Stimulated activated CD4-positive, alpha-beta T cell treated with anti-CD3 and anti-CD28 coated beads, Interleukin-1b, Interleukin-23, amount 100 ng/mL, for 48 hours (primary cell): Measurements from ENCODE around the gene METTL24.
"Not testable (repeated sequence)": the region's sequence is repeated elsewhere in the genome, so short reads cannot be mapped to it uniquely, and the experiment has no call there.

Experiments
- DNase-seq: peaks from one replicate; pipeline ENCODE4 v3.0.0-alpha.2; 2020

Gene METTL24

DNA sequence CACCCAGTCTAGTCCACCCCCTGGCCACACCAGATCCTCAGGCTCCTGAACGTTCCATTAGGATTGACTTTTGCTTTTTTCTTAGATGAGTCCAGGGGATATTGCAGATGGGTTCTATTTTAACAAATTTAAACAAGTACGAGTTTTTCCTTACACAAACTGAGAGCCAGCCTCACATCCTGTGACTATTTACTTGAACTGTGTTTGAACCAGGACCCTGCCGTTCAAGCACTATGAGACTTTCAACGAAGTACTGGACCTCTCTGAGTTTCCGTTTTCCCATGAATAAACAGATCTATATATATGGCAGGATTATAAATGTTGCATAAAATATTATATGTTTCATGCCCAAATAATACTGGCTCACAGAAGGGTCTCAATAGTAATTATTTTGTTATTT lies 1.4 kb upstream of the METTL24 start:
- DNase-seq, result no peak

DNA sequence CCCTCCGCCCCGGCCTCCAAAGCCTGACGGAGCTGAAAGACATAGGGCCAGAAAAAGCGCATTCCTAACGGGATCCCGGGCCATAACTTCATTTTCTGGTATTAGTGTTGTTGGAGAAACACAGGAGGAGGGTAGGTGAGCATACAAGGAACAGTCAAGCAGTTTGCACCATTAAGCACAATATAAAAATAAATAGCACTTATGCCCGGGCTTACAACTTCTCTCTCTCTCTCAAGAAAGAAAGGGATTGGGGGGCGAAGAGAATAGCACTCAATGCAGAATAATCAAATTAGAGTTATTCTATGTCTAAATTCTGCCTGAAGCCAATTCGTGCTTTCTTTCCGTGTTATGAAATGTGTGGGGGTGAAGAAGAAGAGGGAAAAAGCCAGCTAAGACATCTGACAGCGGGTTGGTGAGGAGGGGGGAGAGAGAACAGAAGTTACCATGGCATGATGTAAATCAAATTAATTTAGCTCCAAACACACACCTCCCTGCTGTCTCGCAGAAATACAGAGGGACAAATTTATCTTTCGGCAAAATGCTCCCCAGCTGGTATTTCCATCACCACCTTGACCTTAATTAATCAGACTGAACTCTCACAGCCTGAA lies 508 bp upstream of the METTL24 start:
- no peak for DNase-seq

DNA sequence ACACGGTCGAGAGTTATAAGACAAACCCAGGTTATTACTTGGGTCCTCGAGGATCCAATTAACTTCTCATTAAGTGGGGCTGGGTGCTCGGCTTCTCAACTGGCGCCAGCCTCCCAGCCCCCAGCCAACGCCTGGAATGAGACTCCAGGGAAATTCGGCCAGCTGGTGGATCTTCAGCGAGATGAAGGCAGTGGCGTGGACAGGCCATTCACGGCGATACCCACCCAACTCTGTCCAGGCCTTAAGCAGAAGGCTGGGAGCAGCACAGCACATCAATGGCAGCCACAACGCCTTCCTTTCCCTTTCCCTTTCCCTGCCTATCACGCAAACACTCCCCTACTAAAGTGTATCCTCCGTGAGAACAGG lies 868 bp downstream of the METTL24 start:
- DNase-seq, result no peak

GRCh38 chr6:110356778-110357177 lies 1.4 kb downstream of the METTL24 start:
- DNase-seq, result no peak

DNA sequence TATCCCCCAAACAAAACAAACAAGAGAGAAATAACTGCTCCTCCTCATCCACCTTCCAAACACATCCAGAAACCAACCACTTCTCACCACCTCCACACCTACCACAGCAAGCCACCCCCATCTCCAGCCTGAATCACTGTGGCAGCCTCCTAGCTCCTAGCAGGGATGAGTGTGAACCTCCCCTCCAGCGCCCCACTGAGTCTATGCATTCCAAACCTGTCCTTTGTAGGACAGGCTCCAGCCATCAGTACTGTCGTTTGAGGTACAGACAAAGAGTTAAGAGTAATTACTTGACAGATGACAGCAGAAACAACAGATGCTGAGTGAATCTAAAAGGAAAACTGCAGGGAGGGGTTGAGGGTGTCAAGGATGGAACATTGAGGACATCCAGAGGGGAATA lies 2.4 kb downstream of the METTL24 start:
- DNase-seq, result no peak

GRCh38 chr6:110355022-110355421 lies 3.1 kb downstream of the METTL24 start:
- no peak for DNase-seq

GRCh38 chr6:110354153-110354552 lies 4.0 kb downstream of the METTL24 start:
- no peak for DNase-seq

- no peak for DNase-seq
Measured at GRCh38 chr6:110353457-110354001, 4.6 kb downstream of the METTL24 start.

DNA sequence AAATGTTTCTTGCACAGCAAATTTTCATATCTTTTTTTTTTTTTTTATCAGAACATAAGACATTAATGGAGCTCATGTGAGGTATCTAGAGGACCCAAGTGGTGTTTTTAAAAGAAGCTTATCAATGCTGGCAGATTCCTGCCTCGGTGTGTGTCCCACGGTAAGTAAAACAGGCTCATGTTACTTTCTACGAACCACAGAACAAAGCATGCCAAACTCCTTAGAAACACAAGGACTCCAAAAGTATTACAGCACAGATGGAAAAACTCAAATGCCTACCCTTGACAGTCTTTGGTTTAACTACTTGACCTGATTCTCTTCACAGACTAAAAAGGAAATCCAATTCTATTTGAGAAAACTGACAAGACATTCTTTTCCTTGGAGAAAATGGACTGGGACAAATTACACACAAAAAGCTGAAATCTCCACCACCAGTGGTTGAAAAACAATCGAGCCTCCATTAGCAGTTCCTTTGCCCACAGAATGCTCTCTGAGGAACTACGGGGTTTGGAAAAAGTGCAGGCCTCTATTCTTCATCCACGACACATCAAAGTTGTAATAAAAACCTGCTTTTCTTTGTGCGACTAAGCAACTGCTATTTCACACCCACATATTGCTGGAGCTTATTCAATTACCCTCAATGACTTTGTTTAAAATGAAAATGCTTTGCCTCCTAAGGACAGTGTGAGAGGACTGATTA lies 5.4 kb downstream of the METTL24 start:
- no peak for DNase-seq

GRCh38 chr6:110351986-110352385 lies 6.2 kb downstream of the METTL24 start:
- DNase-seq, result no peak

DNA sequence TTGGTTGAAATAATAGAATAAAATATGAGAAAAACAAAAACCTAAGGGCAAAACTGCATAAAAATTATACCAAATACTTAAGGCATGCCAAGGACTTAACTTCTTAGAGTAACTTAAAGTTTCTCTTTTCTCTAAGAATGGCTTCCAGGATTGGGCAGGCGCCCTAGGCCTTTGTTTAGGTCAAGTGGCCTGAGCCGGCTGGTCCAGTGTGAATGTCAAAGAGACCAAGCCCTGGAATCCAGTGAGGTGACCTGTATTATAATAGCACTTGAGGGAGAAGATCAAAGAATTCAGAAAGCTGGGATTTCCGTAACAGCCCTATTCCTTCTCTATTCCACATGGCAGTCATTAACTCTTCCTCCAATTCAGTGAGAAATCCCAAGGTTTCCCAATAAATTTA lies 6.6 kb downstream of the METTL24 start:
- DNase-seq, result no peak

- not testable (repeated sequence) for DNase-seq
Measured at GRCh38 chr6:110350593-110350992, 7.6 kb downstream of the METTL24 start.

GRCh38 chr6:110348961-110349690 lies 9.0 kb downstream of the METTL24 start:
- DNase-seq, result no peak

DNA sequence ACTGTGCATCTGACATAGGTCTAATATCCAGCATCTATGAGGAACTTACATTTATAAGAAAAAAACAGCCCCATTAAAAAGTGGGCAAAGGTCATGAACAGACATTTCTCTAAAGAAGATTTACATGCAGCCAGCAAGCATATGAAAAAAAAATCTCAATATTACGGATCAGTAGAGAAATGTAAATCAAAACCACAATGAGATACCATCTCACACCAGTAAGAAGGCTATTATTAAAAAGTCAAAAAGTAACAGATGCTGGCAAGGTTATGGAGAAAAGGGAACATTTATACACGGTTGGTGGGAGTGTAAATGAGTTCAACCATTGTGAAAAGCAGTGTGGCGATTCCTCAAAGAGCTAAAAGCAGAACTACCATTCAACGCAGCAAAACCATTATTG lies 13.1 kb downstream of the METTL24 start:
- no peak for DNase-seq

DNA sequence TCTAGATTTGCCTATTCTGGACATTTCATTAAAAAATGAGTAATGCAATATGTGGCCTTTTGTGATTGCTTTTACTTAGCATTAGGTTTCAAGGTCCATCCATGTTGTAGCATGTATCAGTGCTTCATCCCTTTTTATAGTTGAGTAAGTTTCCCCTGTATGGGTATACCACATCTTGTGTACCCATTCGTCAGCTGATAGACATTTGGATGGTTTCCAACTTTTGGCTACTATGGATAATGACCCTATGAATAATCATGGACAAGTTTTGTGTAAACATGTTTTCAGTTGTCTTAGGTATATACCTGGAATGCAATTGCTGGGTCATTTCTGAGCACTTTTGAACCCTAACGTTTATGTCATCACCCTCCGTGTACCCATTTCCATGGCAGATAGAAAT lies 15.4 kb downstream of the METTL24 start:
- DNase-seq, result no peak

- no peak for DNase-seq
Measured at GRCh38 chr6:110341663-110342596, 16.2 kb downstream of the METTL24 start.

DNA sequence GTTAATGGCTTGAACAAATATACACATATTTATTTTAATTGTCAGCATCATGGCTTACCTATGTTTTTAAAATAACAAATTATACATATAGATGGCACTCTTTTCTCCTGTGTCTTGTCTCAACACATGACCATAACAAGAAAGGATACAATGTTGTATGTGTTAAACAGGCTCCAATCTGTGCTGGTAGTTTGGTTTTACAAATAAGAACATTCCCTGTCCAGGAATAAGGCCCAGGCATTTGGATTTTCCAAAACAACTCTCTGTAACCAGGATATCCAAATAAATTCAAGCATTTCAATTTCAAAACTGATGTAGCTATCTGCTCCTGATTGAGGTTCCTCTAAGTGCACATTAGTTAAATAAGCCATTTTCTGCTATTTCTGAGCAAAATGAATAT lies 17.1 kb downstream of the METTL24 start:
- DNase-seq, result no peak

DNA sequence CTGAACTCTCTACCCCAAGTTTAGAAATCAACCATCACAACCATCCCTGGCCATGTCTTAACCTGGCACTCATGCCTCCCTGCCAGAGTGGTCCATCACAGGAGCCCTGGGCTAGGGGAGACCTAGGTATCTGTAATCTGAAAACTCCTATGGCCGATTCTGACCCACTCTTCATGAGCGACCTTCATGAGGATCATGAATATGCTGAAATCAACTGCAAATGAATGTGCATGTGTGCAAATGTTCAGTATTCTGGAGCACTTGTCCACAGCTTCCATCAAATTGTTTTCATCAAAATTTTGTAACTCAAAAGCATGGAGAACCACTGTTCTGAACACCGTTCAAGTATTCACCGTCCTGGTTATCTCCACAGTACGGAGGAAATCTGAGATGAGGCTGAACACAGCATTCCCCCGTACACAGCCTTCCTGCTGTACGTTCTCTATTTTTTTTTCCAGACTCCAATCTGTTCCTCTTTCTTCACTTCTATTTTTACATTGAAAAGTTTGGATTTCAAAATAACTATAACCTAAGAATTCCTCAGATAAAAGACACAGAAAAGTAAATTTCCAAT lies 17.7 kb downstream of the METTL24 start:
- DNase-seq, result no peak

GRCh38 chr6:110338820-110339470 lies 19.2 kb downstream of the METTL24 start:
- no peak for DNase-seq

- no peak for DNase-seq
Measured at GRCh38 chr6:110337486-110337885, 20.7 kb downstream of the METTL24 start.

DNA sequence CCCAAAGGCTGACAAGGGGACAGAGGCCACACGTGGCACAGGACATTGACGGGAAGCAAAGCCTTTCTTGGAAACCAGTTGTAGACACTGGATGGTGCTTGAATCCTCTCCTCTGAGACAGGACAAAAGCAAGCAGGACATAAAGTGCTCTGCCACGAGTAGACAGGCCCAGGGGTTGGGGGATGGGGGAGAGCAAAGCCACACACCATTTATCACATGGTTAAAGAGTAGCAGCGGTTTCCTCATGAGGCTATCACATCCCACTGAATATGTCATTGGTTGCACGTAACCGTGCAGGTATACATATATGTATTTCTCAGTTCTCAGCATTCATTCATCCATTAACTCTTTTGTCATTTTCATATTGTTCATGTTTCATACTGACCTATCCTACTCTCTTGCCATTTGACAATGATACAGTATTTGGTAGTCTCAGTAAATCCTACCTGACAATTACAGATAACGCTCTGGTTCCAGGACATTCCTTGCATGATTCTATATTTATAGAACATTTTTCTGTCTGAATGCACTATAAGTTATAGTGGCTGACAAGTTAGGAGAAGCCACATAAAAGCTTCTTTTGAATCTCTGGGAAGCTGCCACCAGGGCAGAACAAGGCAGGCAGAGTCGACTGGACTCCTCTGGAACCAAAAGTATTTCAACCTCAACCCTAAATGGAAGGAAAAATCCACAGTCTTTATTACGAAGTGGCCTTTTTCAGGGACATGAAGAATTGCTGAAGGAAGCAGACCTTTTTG lies 23.5 kb downstream of the METTL24 start:
- no peak for DNase-seq
